ENCODE data around the gene MYEOV.

The MYEOV gene

DNA sequence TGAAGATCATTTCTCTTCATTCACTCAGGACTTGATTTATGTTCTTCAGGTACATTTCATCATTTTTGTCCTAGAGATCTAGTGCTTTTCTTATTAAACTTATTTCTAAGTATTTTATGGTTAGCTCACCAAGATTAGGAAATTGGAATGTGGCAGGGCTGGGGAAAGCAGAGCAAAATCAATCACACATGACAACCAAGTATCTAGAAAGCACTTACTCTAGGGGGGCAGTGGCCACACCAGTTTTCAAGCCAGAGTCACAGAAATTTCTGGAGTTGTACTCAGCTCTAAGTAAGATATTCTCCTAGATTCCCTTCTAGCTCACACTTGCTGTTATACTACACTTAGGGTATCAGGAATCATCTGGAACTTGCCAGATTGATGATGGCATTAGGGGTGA, 33.3 kb upstream of the MYEOV start:
- TF ChIP-seq, protein P1, sequence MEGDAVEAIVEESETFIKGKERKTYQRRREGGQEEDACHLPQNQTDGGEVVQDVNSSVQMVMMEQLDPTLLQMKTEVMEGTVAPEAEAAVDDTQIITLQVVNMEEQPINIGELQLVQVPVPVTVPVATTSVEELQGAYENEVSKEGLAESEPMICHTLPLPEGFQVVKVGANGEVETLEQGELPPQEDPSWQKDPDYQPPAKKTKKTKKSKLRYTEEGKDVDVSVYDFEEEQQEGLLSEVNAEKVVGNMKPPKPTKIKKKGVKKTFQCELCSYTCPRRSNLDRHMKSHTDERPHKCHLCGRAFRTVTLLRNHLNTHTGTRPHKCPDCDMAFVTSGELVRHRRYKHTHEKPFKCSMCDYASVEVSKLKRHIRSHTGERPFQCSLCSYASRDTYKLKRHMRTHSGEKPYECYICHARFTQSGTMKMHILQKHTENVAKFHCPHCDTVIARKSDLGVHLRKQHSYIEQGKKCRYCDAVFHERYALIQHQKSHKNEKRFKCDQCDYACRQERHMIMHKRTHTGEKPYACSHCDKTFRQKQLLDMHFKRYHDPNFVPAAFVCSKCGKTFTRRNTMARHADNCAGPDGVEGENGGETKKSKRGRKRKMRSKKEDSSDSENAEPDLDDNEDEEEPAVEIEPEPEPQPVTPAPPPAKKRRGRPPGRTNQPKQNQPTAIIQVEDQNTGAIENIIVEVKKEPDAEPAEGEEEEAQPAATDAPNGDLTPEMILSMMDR (IDR thresholded peaks at IDR 0.05) = no peak

- TF ChIP-seq, protein P1 (IDR thresholded peaks at IDR 0.05) = no peak
Measured at GRCh38 chr11:69261116-69261515, 32.8 kb upstream of the MYEOV start.

DNA sequence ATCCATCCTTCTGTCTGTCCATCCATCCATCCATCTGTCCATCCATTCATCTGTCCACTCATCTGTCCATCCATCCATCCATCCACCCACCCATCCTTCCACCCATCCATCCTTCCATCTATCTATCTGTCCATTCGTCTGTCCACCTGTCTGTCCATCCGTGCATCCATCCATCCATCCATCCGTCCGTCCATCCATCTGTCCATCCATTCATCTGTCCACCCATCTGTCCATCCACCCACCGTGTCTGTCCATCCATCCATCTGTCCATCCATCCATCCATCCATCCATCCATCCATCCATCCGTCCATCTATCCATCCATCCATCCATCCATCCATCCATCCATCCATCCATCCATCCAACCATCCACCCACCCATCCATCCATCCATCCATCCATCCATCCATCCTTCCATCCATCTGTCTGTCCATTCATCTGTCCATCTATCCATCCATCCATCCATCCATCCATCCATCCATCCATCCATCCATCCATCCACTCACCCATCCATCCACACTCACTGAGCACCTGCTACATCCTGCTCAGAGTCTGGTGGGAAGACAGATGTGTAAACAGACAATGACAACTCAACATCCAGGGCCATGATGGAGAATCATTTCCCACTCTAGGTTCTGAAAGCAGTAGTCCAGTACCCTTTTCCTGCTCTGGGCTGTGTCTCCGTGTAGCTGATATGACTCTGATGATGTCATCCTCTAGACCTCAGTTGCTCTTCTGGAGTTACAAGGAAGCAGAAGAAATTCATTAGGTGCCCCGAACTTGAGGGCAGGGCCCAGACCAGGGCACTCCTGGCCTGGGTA, 30.8 kb upstream of the MYEOV start:
- TF ChIP-seq, protein P1 (IDR thresholded peaks at IDR 0.05) = no peak

GRCh38 chr11:69263736-69264052, 30.3 kb upstream of the MYEOV start:
- TF ChIP-seq, protein P1 (IDR thresholded peaks at IDR 0.05) = no peak

DNA sequence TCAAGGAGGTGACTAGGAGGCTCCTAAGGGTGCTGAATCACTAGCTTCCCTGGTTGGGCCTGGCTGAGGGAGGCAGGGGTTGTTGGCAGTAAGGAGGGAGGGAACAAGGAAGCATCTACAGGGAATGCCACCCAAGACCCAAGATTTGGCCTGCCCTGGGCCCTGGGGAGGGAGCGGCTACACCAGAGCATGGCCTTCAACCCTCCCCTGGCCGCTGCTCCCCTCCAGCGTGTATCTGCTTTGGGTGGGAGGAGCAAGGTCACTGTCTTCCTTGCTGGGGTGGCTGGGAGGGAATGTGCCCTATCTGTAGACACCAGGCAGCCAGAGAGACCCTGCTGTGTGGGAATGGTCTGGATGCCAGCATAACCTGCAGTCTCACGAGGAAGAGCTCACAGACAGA, 29.5 kb upstream of the MYEOV start:
- TF ChIP-seq, protein P1 (IDR thresholded peaks at IDR 0.05) = no peak

GRCh38 chr11:69265210-69265609, 28.7 kb upstream of the MYEOV start:
- TF ChIP-seq, protein P1 (IDR thresholded peaks at IDR 0.05) = no peak

GRCh38 chr11:69265911-69266510, 27.9 kb upstream of the MYEOV start:
- TF ChIP-seq, protein P1 (IDR thresholded peaks at IDR 0.05) = no peak
